IMR-90 (cell line): ENCODE results near the gene PET100. TPM values are rescaled to one million over a fixed set of nuclear protein-coding genes. Genes with fewer than 3 reads are reported as not detected.

Experiments
- ATAC-seq: fragments of 200-7000 bp; cut with Tn5 transposase; 2 replicates; pipeline ENCODE4 v1.9.1; 2020; ENCODE audit warnings: low read depth, mild to moderate bottlenecking, moderate library complexity
- BruUV-seq: library from RNA; stranded (reverse); fragments of 400-500 nt; replicated peaks from 2 replicates; lab custom pipeline; 2021; lab: Mats Ljungman, UMichigan
- CTCF ChIA-PET: fragments of 300-600 bp; formaldehyde crosslinking; extraction: SDS; loops from one replicate; lab custom pipeline; 2021; ENCODE audit warnings: antibody characterized with exemption; lab: Yijun Ruan, JAX
- POLR2A ChIA-PET: fragments of 300-600 bp; sonication (Branson Sonifier 250); formaldehyde crosslinking; loops from one replicate; lab custom pipeline; 2022; ENCODE audit warnings: antibody characterized with exemption; ENCODE audit not compliant: unreplicated experiment; lab: Charles Lee
- DNase-seq: peaks from one replicate; pipeline ENCODE4 v3.0.0; 2013
- H2AFZ ChIP-seq: replicated peaks from 2 replicates; pipeline ENCODE3; 2013; ENCODE audit warnings: low read length, mild to moderate bottlenecking; ENCODE audit not compliant: poor library complexity
- H2AK5ac ChIP-seq: 2 replicates; pipeline ENCODE4 v1.6.1; 2013; ENCODE audit warnings: low read depth, low read length, inconsistent platforms
- H2AK9ac ChIP-seq: replicated peaks from 2 replicates; pipeline ENCODE3; 2013; ENCODE audit warnings: mild to moderate bottlenecking, low read depth, low read length, moderate library complexity; ENCODE audit not compliant: poor library complexity
- H2BK120ac ChIP-seq: 2 replicates; pipeline ENCODE4 v1.6.1; 2013; ENCODE audit warnings: low read depth, low read length, inconsistent platforms
- H2BK15ac ChIP-seq: 3 replicates; pipeline ENCODE4 v1.6.1; 2013; ENCODE audit warnings: low read depth, low read length, inconsistent platforms
- H2BK20ac ChIP-seq: 2 replicates; pipeline ENCODE4 v1.6.1; 2013; ENCODE audit warnings: low read depth, mild to moderate bottlenecking, inconsistent platforms, low read length, moderate library complexity
- H2BK5ac ChIP-seq: 2 replicates; pipeline ENCODE4 v1.6.1; 2013; ENCODE audit warnings: mild to moderate bottlenecking, low read depth, low read length, inconsistent platforms; ENCODE audit not compliant: poor library complexity, severe bottlenecking
- H3K14ac ChIP-seq: replicated peaks from 2 replicates; pipeline ENCODE4 v1.6.1; 2013; ENCODE audit warnings: low read depth, low read length, inconsistent platforms
- H3K18ac ChIP-seq: 2 replicates; pipeline ENCODE4 v1.6.1; 2013; ENCODE audit warnings: low read depth, low read length, control low read depth
- H3K23ac ChIP-seq: 2 replicates; pipeline ENCODE4 v1.6.1; 2013; ENCODE audit warnings: low read depth, low read length, inconsistent platforms
- H3K27ac ChIP-seq: 2 replicates; pipeline ENCODE4 v1.5.1; 2013; ENCODE audit warnings: mild to moderate bottlenecking, control low read depth, low read length; ENCODE audit not compliant: insufficient read depth
- H3K27me3 ChIP-seq: 2 replicates; pipeline ENCODE4 v1.6.1; 2013; ENCODE audit warnings: low read length; ENCODE audit not compliant: control insufficient read depth, insufficient read depth
- H3K36me3 ChIP-seq: 2 replicates; pipeline ENCODE4 v1.6.1; 2013; ENCODE audit warnings: low read length, mixed read lengths; ENCODE audit not compliant: control insufficient read depth, insufficient read depth
- H3K4ac ChIP-seq: 2 replicates; pipeline ENCODE4 v1.6.1; 2013; ENCODE audit warnings: low read depth, low read length, inconsistent platforms
- H3K4me1 ChIP-seq: 2 replicates; pipeline ENCODE4 v1.6.1; 2013; ENCODE audit warnings: low read length, mixed read lengths; ENCODE audit not compliant: control insufficient read depth, insufficient read depth
- H3K4me2 ChIP-seq: 2 replicates; pipeline ENCODE4 v1.6.1; 2013; ENCODE audit warnings: low read depth, mild to moderate bottlenecking, control low read depth, low read length, moderate library complexity
- H3K4me3 ChIP-seq: 2 replicates; pipeline ENCODE4 v1.5.1; 2013; ENCODE audit warnings: low read depth, mild to moderate bottlenecking, control low read depth, low read length, moderate library complexity; ENCODE audit not compliant: insufficient read depth
- H3K56ac ChIP-seq: 2 replicates; pipeline ENCODE4 v1.6.1; 2013; ENCODE audit warnings: low read length, inconsistent platforms; ENCODE audit not compliant: insufficient read depth; ENCODE audit errors: extremely low read depth
- H3K79me1 ChIP-seq, 2 experiments: 2 replicates each; pipeline ENCODE4 v1.6.1; 2013; ENCODE audit warnings: low read length in 2 of 2, inconsistent platforms in 1 of 2, low read depth in 1 of 2
- H3K9ac ChIP-seq: 2 replicates; pipeline ENCODE4 v1.6.1; 2013; ENCODE audit warnings: low read depth, low read length, control low read depth
- H3K9me1 ChIP-seq: 2 replicates; pipeline ENCODE4 v1.6.1; 2013; ENCODE audit warnings: low read length, inconsistent platforms; ENCODE audit not compliant: insufficient read depth
- H3K9me3 ChIP-seq: 2 replicates; pipeline ENCODE4 v1.6.1; 2013; ENCODE audit warnings: low read length; ENCODE audit not compliant: control insufficient read depth, insufficient read depth
- H4K20me1 ChIP-seq: 2 replicates; pipeline ENCODE4 v1.6.1; 2013; ENCODE audit warnings: low read length, inconsistent platforms; ENCODE audit not compliant: insufficient read depth
- H4K5ac ChIP-seq: 2 replicates; pipeline ENCODE4 v1.6.1; 2013; ENCODE audit warnings: mild to moderate bottlenecking, low read depth, low read length, control low read depth
- H4K8ac ChIP-seq, 2 experiments: 2 replicates each; pipeline ENCODE4 v1.6.1; 2013; ENCODE audit warnings: low read depth in 2 of 2, low read length in 2 of 2, control low read depth in 1 of 2, inconsistent platforms in 1 of 2
- H4K91ac ChIP-seq: 2 replicates; pipeline ENCODE4 v1.6.1; 2013; ENCODE audit warnings: low read depth, low read length, inconsistent platforms; ENCODE audit not compliant: insufficient read depth
- BHLHE40 ChIP-seq: fragments of 150-350 bp; IDR thresholded peaks from 2 replicates; pipeline ENCODE4 v1.6.1; 2016; ENCODE audit warnings: mild to moderate bottlenecking, low read depth, low read length
- CHD1 ChIP-seq: IDR thresholded peaks from 2 replicates; pipeline ENCODE4 v1.6.1; 2012; ENCODE audit warnings: low read depth, low read length, improper control_type of control experiment
- ELK1 ChIP-seq: fragments of 150-350 bp; IDR thresholded peaks from 2 replicates; pipeline ENCODE4 v1.6.1; 2016; ENCODE audit warnings: low read depth, mild to moderate bottlenecking, low read length, moderate library complexity, borderline replicate concordance
- FOS ChIP-seq: fragments of 150-350 bp; IDR thresholded peaks from 2 replicates; pipeline ENCODE4 v1.6.1; 2016; ENCODE audit warnings: low read depth, low read length
- MXI1 ChIP-seq: IDR thresholded peaks from 2 replicates; pipeline ENCODE4 v1.6.1; 2012; ENCODE audit warnings: low read depth, mild to moderate bottlenecking, low read length, moderate library complexity, borderline replicate concordance
- NFE2L2 ChIP-seq: fragments of 150-350 bp; IDR thresholded peaks from 2 replicates; pipeline ENCODE4 v1.6.1; 2016; ENCODE audit warnings: low read depth, mild to moderate bottlenecking, low read length
- RAD21 ChIP-seq: IDR thresholded peaks from 2 replicates; pipeline ENCODE4 v1.6.1; 2012; ENCODE audit warnings: low read length, improper control_type of control experiment
- RFX5 ChIP-seq: IDR thresholded peaks from 2 replicates; pipeline ENCODE4 v1.8.0; 2012; ENCODE audit warnings: low read depth, mild to moderate bottlenecking, low read length, moderate library complexity
- USF2 ChIP-seq: fragments of 150-350 bp; IDR thresholded peaks from 2 replicates; pipeline ENCODE4 v1.6.1; 2017; ENCODE audit warnings: mild to moderate bottlenecking, antibody characterized with exemption, low read length, low read depth
- WGBS, 2 experiments: methylation state at CpG; one replicate each; pipeline versions ENCODE4 v1.1.5 to v1.1.7; 2013; ENCODE audit warnings: missing lambda C conversion rate in 2 of 2; ENCODE audit not compliant: insufficient read length in 1 of 2; ENCODE audit errors: extremely low coverage in 2 of 2; 5-methylcytosine and 5-hydroxymethylcytosine counted together
- dilution Hi-C: fragments of 300-500 bp; cut with HindIII; formaldehyde crosslinking; loops from one replicate; pipeline ENCODE4 v1.14.3; 2018; ENCODE audit warnings: low sequenced_read_pairs; ENCODE audit not compliant: unreplicated experiment
- in situ Hi-C: fragments of 300-500 bp; cut with MboI; formaldehyde crosslinking; loops from 3 replicates; pipeline ENCODE4 v1.14.3; 2019; ENCODE audit warnings: low sequenced_read_pairs, inconsistent platforms, mixed read lengths
- intact Hi-C: fragments of 100-400 bp; cut with micrococcal nuclease; formaldehyde crosslinking; loops from 2 replicates; pipeline ENCODE4 v1.10.0; 2022
- polyA plus RNA-seq, 3 experiments: library from polyadenylated mRNA; depleted of rRNA; stranded (reverse); fragments of >200 nt; gene quantifications; 2 replicates each; pipeline ENCODE4 v1.2.3, GENCODE V29; 2012; ENCODE audit warnings: low replicate concordance in 1 of 3
- total RNA-seq: library from RNA; depleted of rRNA; stranded (reverse); fragments of >200 nt; gene quantifications from 2 replicates; pipeline ENCODE4 v1.2.3, GENCODE V29; 2012

Gene PET100
- total and polyA plus RNA-seq, 2 of the 4 experiments (the other 2 are of a cell fraction): 1.4 to 31.4 TPM

- Histone ChIP-seq H3K4me1 (peaks cover 8% of the 10 kb centered on the region; the same call in 1 of the 2 replicates), H3K4ac (no peak overlapping the region), H3K9me1 (0 out of 2 replicates have a peak, but pooled peaks cover 4% of the 10 kb centered on the region), H2BK15ac (no peak overlapping the region), H3K9me3 (no peaks in the 10 kb centered on the region), H3K56ac (no peak overlapping the region), H3K27me3 (no peaks in the 10 kb centered on the region), H4K91ac (no peak overlapping the region), H3K27ac (no peak overlapping the region), H3K9ac (no peak overlapping the region), H3K23ac (no peak overlapping the region), H2AFZ (no peak overlapping the region), H2AK9ac (no peak overlapping the region), H3K36me3 (peaks cover 34% of the 10 kb centered on the region), H2BK120ac (no peak overlapping the region), H2BK20ac (no peak overlapping the region), H4K20me1 (peaks cover 5% of the 10 kb centered on the region; the same call in 1 of the 2 replicates), H3K18ac (no peak overlapping the region), H3K4me2 (no peak overlapping the region), H3K14ac (no peak overlapping the region), H2BK5ac (no peak overlapping the region), H3K4me3 (no peak overlapping the region), H3K79me1 (peaks cover 3 to 54% of the 10 kb centered on the region in 2 experiments; a peak in 3 of 4 replicates), H4K8ac (no peak overlapping the region), H2AK5ac (no peak overlapping the region), H4K5ac (no peak overlapping the region)
- DNase-seq (no peak), ATAC-seq (no peak)
- in situ Hi-C loops: no loop called here
- dilution Hi-C loops: no loop called here
- no TSS peak for BruUV-seq
- ChIA-PET POLR2A (no interaction called here), CTCF (interaction anchor here (1.1 kb wide), 1 partner anchor 58 kb away, joined by 6 read pairs; no protein-coding TSS in a partner anchor)
- intact Hi-C loops: no loop called here
- WGBS, 2 experiments: 94% methylated on average over 14 of the region's 34 CpGs; no CpG with 5 or more reads in 1 of the 2 experiments
- TF ChIP-seq RFX5 (no peak), RAD21 (no peak), CHD1 (no peak), ELK1 (no peak), BHLHE40 (no peak), USF2 (no peak), MXI1 (no peak), FOS (no peak), NFE2L2 (no peak)
Measured at GRCh38 chr19:7625763-7626372, 3.7 kb upstream of the PET100 start.
